OCI-LY7 (cell line): Measurements from ENCODE around the gene VCX2. TPM values are rescaled to one million over a fixed set of nuclear protein-coding genes. Genes with fewer than 3 reads are reported as not detected.

Experiments
- BruUV-seq: library from RNA; stranded (reverse); fragments of 400-500 nt; replicated peaks from 2 replicates; lab custom pipeline; 2021; lab: Mats Ljungman, UMichigan
- CTCF ChIA-PET: fragments of 300-600 bp; sonication (Branson Sonifier 250); formaldehyde crosslinking; loops from one replicate; lab custom pipeline; 2022; ENCODE audit warnings: antibody characterized with exemption; ENCODE audit not compliant: unreplicated experiment; lab: Charles Lee
- POLR2A ChIA-PET: fragments of 300-600 bp; sonication (Branson Sonifier 250); formaldehyde crosslinking; loops from one replicate; lab custom pipeline; 2022; ENCODE audit warnings: antibody characterized with exemption; lab: Charles Lee
- DNase-seq: peaks from one replicate; pipeline ENCODE4 v3.0.0-alpha.2; 2015; ENCODE audit warnings: low spot score
- H2AFZ ChIP-seq: fragments of 200-600 bp; sonication (generic), shearing (Covaris generic); 2 replicates; pipeline ENCODE4 v1.6.1; 2014; ENCODE audit warnings: mild to moderate bottlenecking, antibody characterized with exemption, low read length, moderate library complexity
- H3K27ac ChIP-seq: fragments of 200-600 bp; sonication (generic); 2 replicates; pipeline ENCODE4 v1.5.1; 2014; ENCODE audit warnings: mixed run types, low read depth, mild to moderate bottlenecking, moderate library complexity, low read length, inconsistent platforms; ENCODE audit not compliant: poor library complexity, severe bottlenecking
- H3K36me3 ChIP-seq: fragments of 200-600 bp; sonication (generic); 2 replicates; pipeline ENCODE4 v1.6.1; 2014; ENCODE audit warnings: mild to moderate bottlenecking, antibody characterized with exemption, low read length, moderate library complexity, mixed read lengths; ENCODE audit not compliant: insufficient read depth
- H3K4me1 ChIP-seq: fragments of 200-600 bp; sonication (generic); 2 replicates; pipeline ENCODE4 v1.5.1; 2014; ENCODE audit warnings: mild to moderate bottlenecking, low read length; ENCODE audit not compliant: insufficient read depth, poor library complexity, severe bottlenecking
- H3K4me2 ChIP-seq: fragments of 200-600 bp; sonication (generic); 2 replicates; pipeline ENCODE4 v1.6.1; 2014; ENCODE audit warnings: mild to moderate bottlenecking, low read length
- H3K4me3 ChIP-seq: fragments of 200-600 bp; sonication (generic); 2 replicates; pipeline ENCODE4 v1.5.1; 2014; ENCODE audit warnings: mild to moderate bottlenecking, low read depth, low read length; ENCODE audit not compliant: poor library complexity, severe bottlenecking
- H3K79me2 ChIP-seq: fragments of 200-600 bp; sonication (generic); 2 replicates; pipeline ENCODE4 v1.6.1; 2016; ENCODE audit warnings: low read depth, mild to moderate bottlenecking, low read length, moderate library complexity, mixed read lengths; ENCODE audit not compliant: insufficient read depth
- H3K9me2 ChIP-seq: fragments of 200-600 bp; sonication (generic); 2 replicates; pipeline ENCODE4 v1.6.1; 2016; ENCODE audit warnings: mild to moderate bottlenecking, low read length, mixed read lengths; ENCODE audit not compliant: insufficient read depth
- H3K9me3 ChIP-seq: fragments of 200-600 bp; sonication (generic); 2 replicates; pipeline ENCODE4 v1.6.1; 2014; ENCODE audit warnings: mild to moderate bottlenecking, mixed run types, low read length, mixed read lengths
- H4K20me1 ChIP-seq: fragments of 200-600 bp; sonication (generic); 2 replicates; pipeline ENCODE4 v1.6.1; 2014; ENCODE audit warnings: mild to moderate bottlenecking, antibody characterized with exemption, low read length, moderate library complexity, mixed read lengths; ENCODE audit not compliant: insufficient read depth
- CTCF ChIP-seq: fragments of 200-600 bp; sonication (generic); conservative IDR thresholded peaks from 2 replicates; pipeline ENCODE4 v1.5.1; 2014; ENCODE audit warnings: mild to moderate bottlenecking, antibody characterized with exemption, low read length, moderate library complexity, mixed read lengths
- EZH2phosphoT487 ChIP-seq: fragments of 200-600 bp; sonication (generic); IDR thresholded peaks from 2 replicates; pipeline ENCODE4 v1.6.1; 2018; ENCODE audit warnings: low read depth, borderline replicate concordance, mild to moderate bottlenecking, mixed run types, antibody characterized with exemption, low read length, moderate library complexity, mixed read lengths
- intact Hi-C: fragments of 100-400 bp; cut with micrococcal nuclease; formaldehyde crosslinking; loops from one replicate; pipeline ENCODE4 v1.10.0; 2022; ENCODE audit not compliant: unreplicated experiment
- total RNA-seq, 2 experiments: library from RNA; depleted of rRNA in 1 of 2; stranded (reverse); fragments of >200 nt in 1 of 2; shearing (Covaris generic) in 1 of 2; gene quantifications; 2 replicates each; pipeline ENCODE4 v1.2.3, GENCODE V29; 2014 to 2022

The VCX2 gene
- total RNA-seq, 2 experiments from 2014 or later, result not detected

- no TSS peak for BruUV-seq
- CTCF ChIA-PET, result no interaction called here
These were observed 23.8 kb downstream of the VCX2 start for GRCh38 chrX:8147226-8147625.

GRCh38 chrX:8144925-8145324 is 26.1 kb downstream of the VCX2 start:
- POLR2A ChIA-PET, result no interaction called here
- Histone ChIP-seq H3K27ac (no peak overlapping the region), H3K79me2 (no peaks in the 10 kb centered on the region), H3K9me3 (no peaks in the 10 kb centered on the region), H3K4me1 (no peaks in the 10 kb centered on the region), H3K36me3 (no peaks in the 10 kb centered on the region), H4K20me1 (no peaks in the 10 kb centered on the region), H3K9me2 (no peaks in the 10 kb centered on the region), H3K4me3 (no peak overlapping the region), H2AFZ (no peak overlapping the region), H3K4me2 (no peak overlapping the region)
- BruUV-seq, result no TSS peak
- TF ChIP-seq EZH2phosphoT487 (no peak), CTCF (no peak)
- intact Hi-C loops, result no loop called here
- DNase-seq, result no peak
- CTCF ChIA-PET, result no interaction called here

More at GRCh38 chrX:8147226-8147625, 23.8 kb downstream of the VCX2 start:
- POLR2A ChIA-PET, result no interaction called here
- no peaks in the 10 kb centered on the region for H3K36me3 ChIP-seq
- no peak overlapping the region for H3K4me3 ChIP-seq
- H3K79me2 ChIP-seq, result no peaks in the 10 kb centered on the region
- H3K4me2 ChIP-seq, result no peak overlapping the region
- H3K27ac ChIP-seq, result no peak overlapping the region
- intact Hi-C loops, result no loop called here
- no peaks in the 10 kb centered on the region for H3K9me2 ChIP-seq
- no peaks in the 10 kb centered on the region for H3K4me1 ChIP-seq
- H2AFZ ChIP-seq, result no peak overlapping the region
- no peaks in the 10 kb centered on the region for H4K20me1 ChIP-seq
- no peak for DNase-seq
- H3K9me3 ChIP-seq, result no peaks in the 10 kb centered on the region
- no peak for TF ChIP-seq EZH2phosphoT487

GRCh38 chrX:8141896-8142295 is 29.2 kb downstream of the VCX2 start:
- no peak for DNase-seq
- no peaks in the 10 kb centered on the region for H3K79me2 ChIP-seq
- TF ChIP-seq CTCF (no peak), EZH2phosphoT487 (no peak)
- no peaks in the 10 kb centered on the region for H4K20me1 ChIP-seq
- no peaks in the 10 kb centered on the region for H3K36me3 ChIP-seq
- H3K4me2 ChIP-seq, result no peak overlapping the region
- H3K9me3 ChIP-seq, result no peaks in the 10 kb centered on the region
- no TSS peak for BruUV-seq
- POLR2A ChIA-PET, result no interaction called here
- intact Hi-C loops, result no loop called here
- H3K4me3 ChIP-seq, result no peak overlapping the region
- no peak overlapping the region for H3K27ac ChIP-seq
- CTCF ChIA-PET, result no interaction called here
- H3K9me2 ChIP-seq, result no peaks in the 10 kb centered on the region
- no peaks in the 10 kb centered on the region for H3K4me1 ChIP-seq
- no peak overlapping the region for H2AFZ ChIP-seq
